K562 (cell line): ENCODE results near the gene CREG2. TPM values are rescaled to one million over a fixed set of nuclear protein-coding genes. Genes with fewer than 3 reads are reported as not detected.

ENCODE experiments used
- CCNT2 ChIP-seq: IDR thresholded peaks from 2 replicates; pipeline ENCODE4 v1.6.1; 2011; ENCODE audit warnings: borderline replicate concordance, low read depth, mild to moderate bottlenecking, moderate library complexity, mixed read lengths, low read length; ENCODE audit not compliant: insufficient read length; ENCODE audit errors: extremely low read depth
- CHCHD3 ChIP-seq: fragments of 250-450 bp; sonication (Bioruptor Pico); IDR thresholded peaks from 2 replicates; pipeline ENCODE4 v2.1.2; 2022; ENCODE audit warnings: mild to moderate bottlenecking
- DACH1 ChIP-seq: fragments of 450-650 bp; IDR thresholded peaks from 2 replicates; pipeline ENCODE4 v1.6.1; 2018; ENCODE audit not compliant: partially characterized antibody
- EHMT2 ChIP-seq: fragments of 450-650 bp; IDR thresholded peaks from 2 replicates; pipeline ENCODE4 v1.6.1; 2018; ENCODE audit warnings: antibody characterized with exemption
- FOSL1 ChIP-seq: fragments of 200-800 bp; sonication (Bioruptor generic); conservative IDR thresholded peaks from 2 replicates; pipeline ENCODE4 v1.6.1; 2016; ENCODE audit warnings: missing genetic modification characterization, missing compliant biosample characterization
- FOXK1 ChIP-seq: sonication (generic); formaldehyde crosslinking; IDR thresholded peaks from 2 replicates; pipeline ENCODE4 v1.8.0; 2022; ENCODE audit warnings: missing genetic modification reagents, mild to moderate bottlenecking, borderline replicate concordance
- MAFG ChIP-seq: fragments of 450-650 bp; conservative IDR thresholded peaks from 2 replicates; pipeline ENCODE4 v1.6.1; 2016; ENCODE audit warnings: missing genetic modification characterization, missing compliant biosample characterization
- NFIX ChIP-seq: fragments of 250-450 bp; sonication (Bioruptor Pico); IDR thresholded peaks from 2 replicates; pipeline ENCODE4 v1.4.0; 2020; ENCODE audit warnings: low read depth, mild to moderate bottlenecking, moderate library complexity
- PCBP1 ChIP-seq: fragments of 200-400 bp; formaldehyde crosslinking; IDR thresholded peaks from 2 replicates; pipeline ENCODE4 v1.6.1; 2018; ENCODE audit warnings: mild to moderate bottlenecking, low read depth, low read length; ENCODE audit not compliant: poor library complexity, severe bottlenecking
- RBM17 ChIP-seq: fragments of 200-400 bp; formaldehyde crosslinking; IDR thresholded peaks from 2 replicates; pipeline ENCODE4 v1.6.1; 2017; ENCODE audit warnings: low read depth, mild to moderate bottlenecking, low read length, borderline replicate concordance
- RFX1 ChIP-seq: fragments of 450-650 bp; IDR thresholded peaks from 2 replicates; pipeline ENCODE4 v1.6.1; 2016; ENCODE audit warnings: mild to moderate bottlenecking, moderate library complexity
- SMARCA4 ChIP-seq: fragments of 450-650 bp; IDR thresholded peaks from 2 replicates; pipeline ENCODE4 v1.6.1; 2016
- SRSF7 ChIP-seq: fragments of 200-400 bp; formaldehyde crosslinking; optimal IDR thresholded peaks from 2 replicates; pipeline ENCODE3; 2017; ENCODE audit warnings: mild to moderate bottlenecking, low read depth, low read length
- ZNF263 ChIP-seq: sonication (generic); formaldehyde crosslinking; IDR thresholded peaks from 2 replicates; pipeline ENCODE4 v1.8.0; 2022; ENCODE audit warnings: mild to moderate bottlenecking, missing genetic modification reagents, borderline replicate concordance
- ZNF316 ChIP-seq: fragments of 450-650 bp; IDR thresholded peaks from 2 replicates; pipeline ENCODE4 v1.6.1; 2016
- polyA plus RNA-seq, 8 experiments: library from polyadenylated mRNA; depleted of rRNA in 4 of 8; stranded (reverse) in 5 of 8; unstranded in 3 of 8; fragments of >200 nt; fragmentation: Nextera tagmentation in 2 of 8; fragmentation: Illumina TruSeq in 1 of 8; extraction: Ambion mirVana in 2 of 8; extraction: Trizol in 1 of 8; gene quantifications; 2 replicates each; pipeline versions ENCODE4 v1.2.1 to v1.2.3, GENCODE V29; 2011 to 2014; ENCODE audit warnings: inconsistent platforms in 1 of 8, missing spikeins in 1 of 8
- total RNA-seq, 7 experiments: library from RNA; depleted of rRNA in 6 of 7; stranded (reverse); fragments of >200 nt in 6 of 7; fragmentation: Illumina TruSeq in 2 of 7; extraction: Trizol in 2 of 7; gene quantifications; 2 replicates each; pipeline versions ENCODE4 v1.2.1 to v1.2.3, GENCODE V29; 2011 to 2021; ENCODE audit warnings: low replicate concordance in 1 of 7
- TF ChIP-seq, protein P1 (sequence below): sonication (generic); formaldehyde crosslinking; IDR thresholded peaks from 2 replicates; pipeline ENCODE4 v1.8.0; 2022; ENCODE audit warnings: missing genetic modification reagents, mild to moderate bottlenecking, borderline replicate concordance
- TF ChIP-seq, protein P2 (sequence below): fragments of 450-650 bp; formaldehyde crosslinking; IDR thresholded peaks from 2 replicates; pipeline ENCODE4 v1.4.0; 2020; ENCODE audit warnings: mild to moderate bottlenecking, moderate library complexity
- TF ChIP-seq, protein P3 (sequence below): sonication (generic); formaldehyde crosslinking; IDR thresholded peaks from 2 replicates; pipeline ENCODE4 v1.8.0; 2023; ENCODE audit warnings: mild to moderate bottlenecking, missing genetic modification reagents
- TF ChIP-seq, protein P4 (sequence below), 2 experiments: fragments of 450-650 bp in 1 of 2; sonication (generic) in 1 of 2; formaldehyde crosslinking in 1 of 2; IDR thresholded peaks in 1 of 2; conservative IDR thresholded peaks in 1 of 2; 2 replicates each; pipeline versions ENCODE4 v1.6.1 to v1.8.1; 2016 to 2023; ENCODE audit warnings: mild to moderate bottlenecking in 2 of 2, moderate library complexity in 2 of 2, inconsistent platforms in 1 of 2, missing genetic modification reagents in 1 of 2
- TF ChIP-seq, protein P5 (sequence below): fragments of 250-450 bp; sonication (Bioruptor Pico); IDR thresholded peaks from 2 replicates; pipeline ENCODE4 v1.5.1; 2021; ENCODE audit warnings: mild to moderate bottlenecking

Gene CREG2
- total and polyA plus RNA-seq, 9 of the 15 experiments (the other 6 are each of a cell fraction or from before 2014, with no cell fraction given) = not detected

DNA sequence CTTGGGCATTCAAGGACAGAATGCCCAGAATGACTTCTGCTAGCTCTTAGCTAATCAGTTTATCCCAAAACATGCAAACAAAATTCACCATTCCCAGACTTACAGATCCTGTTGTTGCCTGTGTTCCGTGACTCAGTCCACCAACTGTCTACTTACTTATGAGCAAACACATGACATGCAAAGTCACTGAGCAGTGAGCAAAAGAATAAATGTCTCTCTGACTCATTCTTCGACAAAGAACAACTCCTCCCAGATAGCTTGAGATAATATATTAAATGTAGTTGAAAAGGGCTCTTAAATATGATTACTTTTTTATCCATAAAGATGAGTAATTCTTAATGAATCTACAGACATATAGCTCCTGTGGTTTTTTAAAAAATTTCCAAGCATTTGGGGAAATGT, 9.0 kb upstream of the CREG2 start (continued):
- TF ChIP-seq, protein P1, sequence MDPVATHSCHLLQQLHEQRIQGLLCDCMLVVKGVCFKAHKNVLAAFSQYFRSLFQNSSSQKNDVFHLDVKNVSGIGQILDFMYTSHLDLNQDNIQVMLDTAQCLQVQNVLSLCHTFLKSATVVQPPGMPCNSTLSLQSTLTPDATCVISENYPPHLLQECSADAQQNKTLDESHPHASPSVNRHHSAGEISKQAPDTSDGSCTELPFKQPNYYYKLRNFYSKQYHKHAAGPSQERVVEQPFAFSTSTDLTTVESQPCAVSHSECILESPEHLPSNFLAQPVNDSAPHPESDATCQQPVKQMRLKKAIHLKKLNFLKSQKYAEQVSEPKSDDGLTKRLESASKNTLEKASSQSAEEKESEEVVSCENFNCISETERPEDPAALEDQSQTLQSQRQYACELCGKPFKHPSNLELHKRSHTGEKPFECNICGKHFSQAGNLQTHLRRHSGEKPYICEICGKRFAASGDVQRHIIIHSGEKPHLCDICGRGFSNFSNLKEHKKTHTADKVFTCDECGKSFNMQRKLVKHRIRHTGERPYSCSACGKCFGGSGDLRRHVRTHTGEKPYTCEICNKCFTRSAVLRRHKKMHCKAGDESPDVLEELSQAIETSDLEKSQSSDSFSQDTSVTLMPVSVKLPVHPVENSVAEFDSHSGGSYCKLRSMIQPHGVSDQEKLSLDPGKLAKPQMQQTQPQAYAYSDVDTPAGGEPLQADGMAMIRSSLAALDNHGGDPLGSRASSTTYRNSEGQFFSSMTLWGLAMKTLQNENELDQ (CRISPR knock-in tag) = no peak
- TF ChIP-seq, protein P2, sequence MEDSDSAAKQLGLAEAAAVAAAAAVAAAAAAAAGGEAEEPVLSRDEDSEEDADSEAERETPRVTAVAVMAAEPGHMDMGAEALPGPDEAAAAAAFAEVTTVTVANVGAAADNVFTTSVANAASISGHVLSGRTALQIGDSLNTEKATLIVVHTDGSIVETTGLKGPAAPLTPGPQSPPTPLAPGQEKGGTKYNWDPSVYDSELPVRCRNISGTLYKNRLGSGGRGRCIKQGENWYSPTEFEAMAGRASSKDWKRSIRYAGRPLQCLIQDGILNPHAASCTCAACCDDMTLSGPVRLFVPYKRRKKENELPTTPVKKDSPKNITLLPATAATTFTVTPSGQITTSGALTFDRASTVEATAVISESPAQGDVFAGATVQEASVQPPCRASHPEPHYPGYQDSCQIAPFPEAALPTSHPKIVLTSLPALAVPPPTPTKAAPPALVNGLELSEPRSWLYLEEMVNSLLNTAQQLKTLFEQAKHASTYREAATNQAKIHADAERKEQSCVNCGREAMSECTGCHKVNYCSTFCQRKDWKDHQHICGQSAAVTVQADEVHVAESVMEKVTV (CRISPR knock-in tag) = no peak
- TF ChIP-seq RFX1 (no peak), ZNF316 (no peak), RBM17 (no peak), MAFG (tag) (no peak), CHCHD3 (CRISPR knock-in tag) (no peak), FOXK1 (CRISPR knock-in tag) (no peak), DACH1 (no peak), PCBP1 (no peak), SRSF7 (no peak), FOSL1 (tag) (peak; percentile 94), NFIX (CRISPR knock-in tag) (no peak), SMARCA4 (0 out of 2 replicates have a peak, but pooled peaks have one; percentile 12), EHMT2 (0 out of 2 replicates have a peak, but pooled peaks have one; percentile 29), CCNT2 (no peak), ZNF263 (CRISPR knock-in tag) (no peak)
- TF ChIP-seq, protein P3, sequence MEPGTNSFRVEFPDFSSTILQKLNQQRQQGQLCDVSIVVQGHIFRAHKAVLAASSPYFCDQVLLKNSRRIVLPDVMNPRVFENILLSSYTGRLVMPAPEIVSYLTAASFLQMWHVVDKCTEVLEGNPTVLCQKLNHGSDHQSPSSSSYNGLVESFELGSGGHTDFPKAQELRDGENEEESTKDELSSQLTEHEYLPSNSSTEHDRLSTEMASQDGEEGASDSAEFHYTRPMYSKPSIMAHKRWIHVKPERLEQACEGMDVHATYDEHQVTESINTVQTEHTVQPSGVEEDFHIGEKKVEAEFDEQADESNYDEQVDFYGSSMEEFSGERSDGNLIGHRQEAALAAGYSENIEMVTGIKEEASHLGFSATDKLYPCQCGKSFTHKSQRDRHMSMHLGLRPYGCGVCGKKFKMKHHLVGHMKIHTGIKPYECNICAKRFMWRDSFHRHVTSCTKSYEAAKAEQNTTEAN (CRISPR knock-in tag) = no peak
- TF ChIP-seq, protein P4, sequence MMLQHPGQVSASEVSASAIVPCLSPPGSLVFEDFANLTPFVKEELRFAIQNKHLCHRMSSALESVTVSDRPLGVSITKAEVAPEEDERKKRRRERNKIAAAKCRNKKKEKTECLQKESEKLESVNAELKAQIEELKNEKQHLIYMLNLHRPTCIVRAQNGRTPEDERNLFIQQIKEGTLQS (IDR thresholded peaks at IDR 0.05) = peak; percentile 51; the same call in 1 of the 2 replicates
- TF ChIP-seq, protein P4 (CRISPR knock-in tag; conservative IDR thresholded peaks at IDR 0.05) = no peak
- TF ChIP-seq, protein P5, sequence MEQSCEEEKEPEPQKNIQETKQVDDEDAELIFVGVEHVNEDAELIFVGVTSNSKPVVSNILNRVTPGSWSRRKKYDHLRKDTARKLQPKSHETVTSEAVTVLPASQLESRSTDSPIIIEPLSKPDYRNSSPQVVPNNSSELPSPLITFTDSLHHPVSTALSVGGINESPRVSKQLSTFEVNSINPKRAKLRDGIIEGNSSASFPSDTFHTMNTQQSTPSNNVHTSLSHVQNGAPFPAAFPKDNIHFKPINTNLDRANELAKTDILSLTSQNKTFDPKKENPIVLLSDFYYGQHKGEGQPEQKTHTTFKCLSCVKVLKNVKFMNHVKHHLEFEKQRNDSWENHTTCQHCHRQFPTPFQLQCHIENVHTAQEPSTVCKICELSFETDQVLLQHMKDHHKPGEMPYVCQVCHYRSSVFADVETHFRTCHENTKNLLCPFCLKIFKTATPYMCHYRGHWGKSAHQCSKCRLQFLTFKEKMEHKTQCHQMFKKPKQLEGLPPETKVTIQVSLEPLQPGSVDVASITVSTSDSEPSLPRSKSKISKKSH = no peak
